Measurements from ENCODE around the gene KCTD11.

KCTD11 gene

GRCh38 chr17:7314719-7315569 is 37.0 kb upstream of the KCTD11 start, which contains the start of gene GPS2:
Gene GPS2, minus strand, starts transcription at chr17:7315360. Its CDS starts 308 bp downstream, at chr17:7315052.
- peaks cover 58% of the 10 kb centered on the region for H3K4me1 Mint-ChIP-seq
- H3K27ac Mint-ChIP-seq (ENCODE audit: low read depth): peak within 1 kb of the TSS; percentile 93
- peak within 1 kb of the TSS; percentile 94 for H3K4me3 Mint-ChIP-seq
- H3K9me3 Mint-ChIP-seq: no peaks in the 10 kb centered on the region
- H3K36me3 Mint-ChIP-seq (ENCODE audit: insufficient read depth): peaks cover 54% of the 10 kb centered on the region
- no peaks in the 10 kb centered on the region for H3K27me3 Mint-ChIP-seq
- DNase-seq (ENCODE audit: low spot score in 2 of 2): peak; percentile 89 to 90
- ATAC-seq (replicated peaks; ENCODE audit: extremely low read depth, poor library complexity, severe bottlenecking): peak; percentile 91

GRCh38 chr17:7315570-7316235 is 36.3 kb upstream of the KCTD11 start:
- ATAC-seq (replicated peaks; ENCODE audit: extremely low read depth, poor library complexity, severe bottlenecking) (no peak), DNase-seq (ENCODE audit: low spot score in 2 of 2) (no peak)
- Mint-ChIP-seq H3K9me3 (no peaks in the 10 kb centered on the region), H3K4me1 (peaks cover 51% of the 10 kb centered on the region), H3K4me3 (peak overlapping the region; percentile 94), H3K27ac (ENCODE audit: low read depth) (peak overlapping the region; percentile 93), H3K36me3 (ENCODE audit: insufficient read depth) (peaks cover 48% of the 10 kb centered on the region), H3K27me3 (no peaks in the 10 kb centered on the region)

- no peak for ATAC-seq (replicated peaks; ENCODE audit: extremely low read depth, poor library complexity, severe bottlenecking)
- Mint-ChIP-seq H3K4me1 (peaks cover 39% of the 10 kb centered on the region), H3K4me3 (peak overlapping the region; percentile 31), H3K9me3 (no peaks in the 10 kb centered on the region), H3K27ac (ENCODE audit: low read depth) (no peak overlapping the region), H3K27me3 (no peaks in the 10 kb centered on the region), H3K36me3 (ENCODE audit: insufficient read depth) (peaks cover 38% of the 10 kb centered on the region)
- DNase-seq (ENCODE audit: low spot score in 2 of 2): no peak
Observed at GRCh38 chr17:7317161-7317803, 34.7 kb upstream of the KCTD11 start.

DNA sequence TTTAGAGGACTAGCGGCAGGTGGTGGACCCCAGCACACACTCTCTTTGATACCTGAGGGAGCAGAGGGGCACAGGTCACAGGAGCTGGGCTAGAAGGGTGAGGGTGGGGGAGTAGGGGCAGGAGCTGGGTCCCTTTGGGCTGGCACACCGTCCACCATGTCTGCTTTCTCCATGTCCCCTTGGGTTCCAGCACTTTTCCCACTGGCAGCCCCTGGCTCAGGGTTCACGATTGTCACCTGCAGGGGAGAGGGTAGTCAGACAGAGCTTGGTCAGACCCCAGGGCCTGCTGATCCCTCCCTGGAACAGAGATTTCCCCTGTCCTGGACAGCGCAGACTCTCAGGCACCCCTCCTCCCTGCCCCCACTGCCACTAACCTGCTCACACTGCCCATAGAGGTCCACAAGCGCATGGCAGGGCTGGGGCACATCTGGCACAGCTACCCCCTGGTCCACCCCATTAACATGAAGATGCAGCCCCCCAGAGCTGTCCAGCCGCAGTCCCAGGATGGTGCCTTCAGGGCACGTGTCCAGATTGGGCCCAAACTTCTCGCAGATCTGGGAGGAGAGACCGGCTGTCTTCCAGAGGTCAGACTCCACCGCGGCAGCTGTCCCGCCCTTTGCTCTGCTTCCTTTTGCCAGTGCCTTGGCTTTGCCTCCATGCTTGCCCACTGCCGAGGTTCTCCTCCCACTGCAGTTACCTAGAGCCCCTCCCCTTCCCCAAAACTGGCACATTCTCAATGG is 33.7 kb upstream of the KCTD11 start:
- Mint-ChIP-seq H3K4me1 (peaks cover 29% of the 10 kb centered on the region), H3K27me3 (no peaks in the 10 kb centered on the region), H3K36me3 (ENCODE audit: insufficient read depth) (peaks cover 28% of the 10 kb centered on the region), H3K9me3 (no peaks in the 10 kb centered on the region), H3K4me3 (no peak overlapping the region), H3K27ac (ENCODE audit: low read depth) (no peak overlapping the region)
- no peak for ATAC-seq (replicated peaks; ENCODE audit: extremely low read depth, poor library complexity, severe bottlenecking)
- DNase-seq (ENCODE audit: low spot score in 2 of 2): no peak

GRCh38 chr17:7321466-7321865 is 30.5 kb upstream of the KCTD11 start:
- Mint-ChIP-seq H3K27me3 (no peaks in the 10 kb centered on the region), H3K36me3 (ENCODE audit: insufficient read depth) (peaks cover 9% of the 10 kb centered on the region), H3K4me1 (peaks cover 6% of the 10 kb centered on the region), H3K9me3 (no peaks in the 10 kb centered on the region), H3K4me3 (no peak overlapping the region), H3K27ac (ENCODE audit: low read depth) (no peak overlapping the region)
- no peak for ATAC-seq (replicated peaks; ENCODE audit: extremely low read depth, poor library complexity, severe bottlenecking)
- no peak for DNase-seq (ENCODE audit: low spot score in 2 of 2)

GRCh38 chr17:7322520-7323194 is 29.3 kb upstream of the KCTD11 start:
- H3K9me3 Mint-ChIP-seq: no peaks in the 10 kb centered on the region
- ATAC-seq (replicated peaks; ENCODE audit: extremely low read depth, poor library complexity, severe bottlenecking) (no peak), DNase-seq (ENCODE audit: low spot score in 2 of 2) (no peak)
- H3K36me3 Mint-ChIP-seq (ENCODE audit: insufficient read depth): peaks cover 11% of the 10 kb centered on the region
- H3K4me3 Mint-ChIP-seq: no peak overlapping the region
- no peaks in the 10 kb centered on the region for H3K27me3 Mint-ChIP-seq
- no peak overlapping the region for H3K27ac Mint-ChIP-seq (ENCODE audit: low read depth)
- peaks cover 5% of the 10 kb centered on the region for H3K4me1 Mint-ChIP-seq

DNA sequence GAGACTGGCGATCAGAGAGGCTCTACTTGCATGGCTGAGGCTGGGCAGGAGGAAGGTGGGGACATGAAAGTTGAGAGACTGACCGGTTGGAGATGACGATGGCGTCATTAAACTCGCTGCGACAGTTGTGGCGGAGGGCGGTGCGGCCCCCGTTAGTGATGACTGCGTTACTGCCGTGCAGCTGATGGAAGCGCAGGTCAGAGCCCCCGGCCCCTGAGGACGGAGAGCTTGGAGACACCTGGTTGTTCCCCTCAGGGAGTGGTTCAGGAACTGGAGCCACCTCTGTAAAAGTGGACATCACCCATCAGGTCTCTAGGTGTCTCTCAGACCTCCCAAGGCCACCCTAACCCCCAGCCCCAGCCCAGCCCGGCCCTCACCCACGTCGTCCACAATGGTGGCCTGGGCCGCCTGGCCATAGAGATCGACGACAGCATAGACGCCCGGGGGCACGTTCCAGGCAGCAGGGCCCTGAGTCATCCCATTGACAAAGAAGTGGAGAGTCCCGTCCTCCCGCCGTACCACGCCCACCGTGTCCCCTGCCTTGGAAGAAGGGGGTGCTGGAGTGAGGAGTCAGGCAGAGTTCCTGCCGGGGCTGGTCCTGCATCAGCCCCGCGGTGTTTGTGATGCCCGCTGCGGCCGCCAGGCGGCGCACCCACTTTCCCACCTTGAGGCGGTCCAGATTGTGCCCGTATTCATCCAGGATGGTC is 28.1 kb upstream of the KCTD11 start:
- no peaks in the 10 kb centered on the region for H3K27me3 Mint-ChIP-seq
- no peak overlapping the region for H3K27ac Mint-ChIP-seq (ENCODE audit: low read depth)
- no peak overlapping the region for H3K4me3 Mint-ChIP-seq
- ATAC-seq (replicated peaks; ENCODE audit: extremely low read depth, poor library complexity, severe bottlenecking) (no peak), DNase-seq (ENCODE audit: low spot score in 2 of 2) (peak; percentile 54 to 67)
- H3K36me3 Mint-ChIP-seq (ENCODE audit: insufficient read depth): peaks cover 10% of the 10 kb centered on the region
- H3K9me3 Mint-ChIP-seq: no peaks in the 10 kb centered on the region
- H3K4me1 Mint-ChIP-seq: peaks cover 17% of the 10 kb centered on the region

DNA sequence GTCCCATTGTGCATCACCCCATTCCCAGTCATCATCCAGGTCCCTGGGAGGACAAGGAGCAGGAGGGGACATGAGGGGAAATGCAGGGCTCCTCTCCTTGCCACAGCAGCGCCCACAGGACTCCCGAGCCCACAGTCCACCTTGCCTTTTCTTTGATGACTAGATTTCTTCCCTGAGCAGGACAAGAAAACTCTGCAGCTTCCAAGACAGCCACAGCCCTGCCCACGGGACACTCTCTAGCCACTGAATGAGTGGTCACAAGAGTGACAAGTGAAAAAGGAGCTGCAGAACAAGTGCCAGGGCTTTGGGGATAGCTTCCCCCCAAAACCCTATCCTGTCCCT is 27.6 kb upstream of the KCTD11 start:
- H3K9me3 Mint-ChIP-seq: no peaks in the 10 kb centered on the region
- peaks cover 19% of the 10 kb centered on the region for H3K4me1 Mint-ChIP-seq
- H3K36me3 Mint-ChIP-seq (ENCODE audit: insufficient read depth): peaks cover 11% of the 10 kb centered on the region
- H3K27me3 Mint-ChIP-seq: no peaks in the 10 kb centered on the region
- ATAC-seq (replicated peaks; ENCODE audit: extremely low read depth, poor library complexity, severe bottlenecking) (no peak), DNase-seq (ENCODE audit: low spot score in 2 of 2) (no peak)
- H3K4me3 Mint-ChIP-seq: no peak overlapping the region
- H3K27ac Mint-ChIP-seq (ENCODE audit: low read depth): no peak overlapping the region

DNA sequence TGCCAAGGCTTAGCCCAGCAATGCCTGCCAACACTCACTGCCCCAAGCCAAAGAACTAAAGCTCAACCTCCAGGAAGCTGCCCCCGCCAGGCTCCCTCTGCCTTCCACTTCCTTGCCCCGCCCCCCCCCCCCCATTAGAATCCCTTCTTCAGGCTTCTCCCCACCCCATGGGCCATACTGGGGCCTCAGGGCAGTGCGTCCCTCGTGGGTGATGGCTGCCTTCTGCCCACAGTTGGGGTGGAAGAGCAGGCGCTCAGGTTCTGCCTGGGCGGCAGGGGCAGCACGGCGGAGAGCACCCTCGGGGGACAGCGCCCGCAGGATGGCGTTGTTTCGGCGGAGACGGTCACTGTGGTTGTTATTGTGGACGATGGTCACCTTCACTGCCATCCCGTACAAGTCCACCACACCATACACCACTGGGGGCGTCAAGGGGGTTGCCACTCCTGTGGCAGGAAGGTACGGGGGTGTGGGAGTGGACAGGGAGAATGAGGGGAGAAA is 26.9 kb upstream of the KCTD11 start:
- Mint-ChIP-seq H3K27ac (ENCODE audit: low read depth) (no peak overlapping the region), H3K4me1 (peaks cover 25% of the 10 kb centered on the region), H3K4me3 (no peak overlapping the region)

GRCh38 chr17:7326186-7326585 is 25.8 kb upstream of the KCTD11 start:
- DNase-seq (ENCODE audit: low spot score in 2 of 2): no peak
- peaks cover 15% of the 10 kb centered on the region for H3K36me3 Mint-ChIP-seq (ENCODE audit: insufficient read depth)
- H3K4me1 Mint-ChIP-seq: peaks cover 27% of the 10 kb centered on the region
- no peak overlapping the region for H3K27ac Mint-ChIP-seq (ENCODE audit: low read depth)
- H3K27me3 Mint-ChIP-seq: no peaks in the 10 kb centered on the region
- ATAC-seq (replicated peaks; ENCODE audit: extremely low read depth, poor library complexity, severe bottlenecking): no peak
- H3K9me3 Mint-ChIP-seq: no peaks in the 10 kb centered on the region
- H3K4me3 Mint-ChIP-seq: no peak overlapping the region

More for the DNA sequence above, 26.9 kb upstream of the KCTD11 start:
- no peaks in the 10 kb centered on the region for H3K9me3 Mint-ChIP-seq
- no peak for DNase-seq (ENCODE audit: low spot score in 2 of 2)
- ATAC-seq (replicated peaks; ENCODE audit: extremely low read depth, poor library complexity, severe bottlenecking): no peak
- no peaks in the 10 kb centered on the region for H3K27me3 Mint-ChIP-seq
- peaks cover 17% of the 10 kb centered on the region for H3K36me3 Mint-ChIP-seq (ENCODE audit: insufficient read depth)

DNA sequence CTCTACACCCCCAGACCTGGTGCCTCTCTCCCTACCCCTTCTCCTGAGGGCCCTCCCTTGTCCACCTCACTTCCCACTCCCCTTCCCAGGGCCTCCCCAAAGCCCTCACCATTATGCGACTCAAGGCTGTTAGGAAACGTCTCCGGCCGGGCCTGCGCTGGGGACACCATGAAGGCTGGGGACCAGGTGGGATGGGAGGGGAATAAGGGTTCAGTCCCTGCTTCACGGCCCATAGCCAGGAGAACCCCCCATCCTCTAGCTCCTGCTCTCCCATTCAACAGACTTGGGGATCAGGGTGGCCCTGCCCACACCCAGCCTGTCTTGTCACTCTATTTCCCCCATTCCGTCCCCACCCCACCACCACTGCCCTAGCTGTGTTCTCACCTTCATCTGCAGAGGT is 24.9 kb upstream of the KCTD11 start:
- no peak overlapping the region for H3K4me3 Mint-ChIP-seq
- ATAC-seq (replicated peaks; ENCODE audit: extremely low read depth, poor library complexity, severe bottlenecking) (no peak), DNase-seq (ENCODE audit: low spot score in 2 of 2) (no peak)
- no peak overlapping the region for H3K27ac Mint-ChIP-seq (ENCODE audit: low read depth)
- H3K27me3 Mint-ChIP-seq: no peaks in the 10 kb centered on the region
- H3K4me1 Mint-ChIP-seq: peaks cover 27% of the 10 kb centered on the region
- H3K9me3 Mint-ChIP-seq: no peaks in the 10 kb centered on the region
- H3K36me3 Mint-ChIP-seq (ENCODE audit: insufficient read depth): peaks cover 11% of the 10 kb centered on the region
